ENCODE measurements around the gene LIPI. TPM values are rescaled to one million over a fixed set of nuclear protein-coding genes. Genes with fewer than 3 reads are reported as not detected.
"Not testable (repeated sequence)": the region's sequence is repeated elsewhere in the genome, so short reads cannot be mapped to it uniquely, and the experiment has no call there.

Gene LIPI
- total RNA-seq, 1 donor from 2014 or later = not detected

- no peaks in the 10 kb centered on the region for H3K36me3 ChIP-seq
- no peaks in the 10 kb centered on the region for H3K4me1 ChIP-seq
- H3K4me3 ChIP-seq = no peak overlapping the region
- H3K9me3 ChIP-seq = no peaks in the 10 kb centered on the region
- no peak for TF ChIP-seq POLR2A (IDR thresholded peaks at IDR 0.05)
- no peak for TF ChIP-seq CTCF (IDR thresholded peaks at IDR 0.05)
- no peak for TF ChIP-seq POLR2AphosphoS5 (IDR thresholded peaks at IDR 0.05; ENCODE audit: insufficient read depth in 1 of 2, low read depth in 1 of 2)
- intact Hi-C loops (cut with DNase I) = no loop called here
- H3K27ac ChIP-seq = no peak overlapping the region
- no peaks in the 10 kb centered on the region for H3K27me3 ChIP-seq
- DNase-seq (ENCODE audit: extremely low spot score in 2 of 2) = no peak
These were observed 96.5 kb downstream of the LIPI start for GRCh38 chr21:14114251-14114650.

GRCh38 chr21:14104564-14104963 is 106.2 kb downstream of the LIPI start:
- H3K4me3 ChIP-seq; intact Hi-C loops (cut with DNase I); H3K9me3 ChIP-seq; H3K4me1 ChIP-seq; H3K27ac ChIP-seq; H3K36me3 ChIP-seq; H3K27me3 ChIP-seq: not testable (repeated sequence)
- peak in 1 of 2 donors; percentile 47 for DNase-seq (ENCODE audit: extremely low spot score in 2 of 2)

GRCh38 chr21:14099570-14099969 is 111.2 kb downstream of the LIPI start:
- no peaks in the 10 kb centered on the region for H3K4me1 ChIP-seq
- TF ChIP-seq POLR2AphosphoS5 (IDR thresholded peaks at IDR 0.05; ENCODE audit: insufficient read depth in 1 of 2, low read depth in 1 of 2) = no peak
- no peak for TF ChIP-seq POLR2A (IDR thresholded peaks at IDR 0.05)
- TF ChIP-seq CTCF (IDR thresholded peaks at IDR 0.05) = no peak
- no peaks in the 10 kb centered on the region for H3K27me3 ChIP-seq
- no peaks in the 10 kb centered on the region for H3K9me3 ChIP-seq
- intact Hi-C loops (cut with DNase I) = no loop called here
- no peaks in the 10 kb centered on the region for H3K36me3 ChIP-seq
- H3K27ac ChIP-seq = no peak overlapping the region
- no peak overlapping the region for H3K4me3 ChIP-seq
- DNase-seq (ENCODE audit: extremely low spot score in 2 of 2) = peak in 1 of 2 donors; percentile 47

GRCh38 chr21:14097881-14098499 is 112.8 kb downstream of the LIPI start:
- Histone ChIP-seq H3K27ac (no peak overlapping the region), H3K4me3 (no peak overlapping the region), H3K9me3 (no peaks in the 10 kb centered on the region), H3K4me1 (no peaks in the 10 kb centered on the region), H3K36me3 (no peaks in the 10 kb centered on the region), H3K27me3 (no peaks in the 10 kb centered on the region)
- TF ChIP-seq CTCF (IDR thresholded peaks at IDR 0.05) (no peak), POLR2A (IDR thresholded peaks at IDR 0.05) (no peak), POLR2AphosphoS5 (IDR thresholded peaks at IDR 0.05; ENCODE audit: insufficient read depth in 1 of 2, low read depth in 1 of 2) (no peak)
- DNase-seq (ENCODE audit: extremely low spot score in 2 of 2) = peak in 1 of 2 donors; percentile 8
- intact Hi-C loops (cut with DNase I) = no loop called here

GRCh38 chr21:14096577-14096976 is 114.2 kb downstream of the LIPI start:
- intact Hi-C loops (cut with DNase I) = no loop called here
- Histone ChIP-seq H3K27me3 (no peaks in the 10 kb centered on the region), H3K4me1 (no peaks in the 10 kb centered on the region), H3K4me3 (no peak overlapping the region), H3K27ac (no peak overlapping the region), H3K36me3 (no peaks in the 10 kb centered on the region), H3K9me3 (no peaks in the 10 kb centered on the region)
- TF ChIP-seq POLR2A (IDR thresholded peaks at IDR 0.05) (no peak), POLR2AphosphoS5 (IDR thresholded peaks at IDR 0.05; ENCODE audit: insufficient read depth in 1 of 2, low read depth in 1 of 2) (no peak), CTCF (IDR thresholded peaks at IDR 0.05) (no peak)
- peak in 1 of 2 donors; percentile 78 for DNase-seq (ENCODE audit: extremely low spot score in 2 of 2)

All from vagina (tissue), 2 donors.